ENCODE data around the gene KIAA1549.

DNA sequence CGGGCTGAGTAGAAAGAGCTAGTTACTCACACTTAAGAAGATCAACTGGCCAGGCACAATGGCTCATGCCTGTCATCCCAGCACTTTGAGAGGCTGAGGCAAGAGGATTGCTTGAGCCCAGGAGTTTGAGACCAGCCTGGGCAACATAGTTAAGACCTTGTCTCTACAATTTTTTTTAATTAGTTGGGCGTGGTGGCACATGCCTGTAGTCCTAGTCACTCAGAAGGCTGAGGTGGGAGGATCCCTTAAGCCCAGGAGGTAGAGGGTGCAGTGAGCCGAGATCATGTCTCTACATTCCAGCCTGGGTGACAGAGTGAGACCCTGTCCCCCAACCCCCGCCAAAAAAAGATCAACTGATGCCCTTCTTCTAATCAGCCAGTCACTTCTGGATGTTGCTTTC, 108.6 kb downstream of the KIAA1549 start:
- no peak for TF ChIP-seq POLR2A (IDR thresholded peaks at IDR 0.05; ENCODE audit: low read depth)
- TF ChIP-seq, protein P1, sequence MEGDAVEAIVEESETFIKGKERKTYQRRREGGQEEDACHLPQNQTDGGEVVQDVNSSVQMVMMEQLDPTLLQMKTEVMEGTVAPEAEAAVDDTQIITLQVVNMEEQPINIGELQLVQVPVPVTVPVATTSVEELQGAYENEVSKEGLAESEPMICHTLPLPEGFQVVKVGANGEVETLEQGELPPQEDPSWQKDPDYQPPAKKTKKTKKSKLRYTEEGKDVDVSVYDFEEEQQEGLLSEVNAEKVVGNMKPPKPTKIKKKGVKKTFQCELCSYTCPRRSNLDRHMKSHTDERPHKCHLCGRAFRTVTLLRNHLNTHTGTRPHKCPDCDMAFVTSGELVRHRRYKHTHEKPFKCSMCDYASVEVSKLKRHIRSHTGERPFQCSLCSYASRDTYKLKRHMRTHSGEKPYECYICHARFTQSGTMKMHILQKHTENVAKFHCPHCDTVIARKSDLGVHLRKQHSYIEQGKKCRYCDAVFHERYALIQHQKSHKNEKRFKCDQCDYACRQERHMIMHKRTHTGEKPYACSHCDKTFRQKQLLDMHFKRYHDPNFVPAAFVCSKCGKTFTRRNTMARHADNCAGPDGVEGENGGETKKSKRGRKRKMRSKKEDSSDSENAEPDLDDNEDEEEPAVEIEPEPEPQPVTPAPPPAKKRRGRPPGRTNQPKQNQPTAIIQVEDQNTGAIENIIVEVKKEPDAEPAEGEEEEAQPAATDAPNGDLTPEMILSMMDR (IDR thresholded peaks at IDR 0.05) = no peak
- TF ChIP-seq POLR2AphosphoS5 (IDR thresholded peaks at IDR 0.05) = no peak
- TF ChIP-seq EP300 (IDR thresholded peaks at IDR 0.05) = no peak
